GM21723 (cell line): ENCODE measurements around the gene MAP3K20.
"Not testable (repeated sequence)": the region's sequence is repeated elsewhere in the genome, so short reads cannot be mapped to it uniquely, and the experiment has no call there.

Source experiments
- ATAC-seq: cut with Tn5 transposase; IDR thresholded peaks from one replicate; pipeline ENCODE4 v1.9.1; 2021; ENCODE audit warnings: mild to moderate bottlenecking, moderate library complexity; ENCODE audit not compliant: unreplicated experiment

Gene MAP3K20

GRCh38 chr2:173193925-173194324 lies 118.3 kb downstream of the MAP3K20 start:
- ATAC-seq: no peak

GRCh38 chr2:173195100-173195499 lies 119.5 kb downstream of the MAP3K20 start:
- ATAC-seq: no peak

GRCh38 chr2:173196080-173196479 lies 120.4 kb downstream of the MAP3K20 start:
- no peak for ATAC-seq

GRCh38 chr2:173196638-173197037 lies 121.0 kb downstream of the MAP3K20 start:
- no peak for ATAC-seq

GRCh38 chr2:173198327-173198726 lies 122.7 kb downstream of the MAP3K20 start:
- no peak for ATAC-seq

GRCh38 chr2:173199294-173199693 lies 123.6 kb downstream of the MAP3K20 start:
- no peak for ATAC-seq

- ATAC-seq: no peak
Observed at GRCh38 chr2:173202570-173202969, 126.9 kb downstream of the MAP3K20 start.

GRCh38 chr2:173204316-173204715 lies 128.7 kb downstream of the MAP3K20 start:
- ATAC-seq: no peak

- ATAC-seq: no peak
Observed at GRCh38 chr2:173205375-173205774, 129.7 kb downstream of the MAP3K20 start.

- not testable (repeated sequence) for ATAC-seq
Observed at GRCh38 chr2:173207124-173207523, 131.5 kb downstream of the MAP3K20 start.

GRCh38 chr2:173210270-173211196 lies 134.9 kb downstream of the MAP3K20 start:
- peak; percentile 72 for ATAC-seq

- no peak for ATAC-seq
Observed at GRCh38 chr2:173213181-173213580, 137.5 kb downstream of the MAP3K20 start.

GRCh38 chr2:173214213-173214612 lies 138.6 kb downstream of the MAP3K20 start:
- no peak for ATAC-seq

GRCh38 chr2:173215316-173215715 lies 139.7 kb downstream of the MAP3K20 start:
- no peak for ATAC-seq

- no peak for ATAC-seq
Observed at GRCh38 chr2:173216051-173216450, 140.4 kb downstream of the MAP3K20 start.

- no peak for ATAC-seq
Observed at GRCh38 chr2:173216668-173217067, 141.0 kb downstream of the MAP3K20 start.

GRCh38 chr2:173217116-173217840 lies 141.6 kb downstream of the MAP3K20 start:
- ATAC-seq: no peak

GRCh38 chr2:173218326-173219056 lies 142.8 kb downstream of the MAP3K20 start:
- ATAC-seq: no peak

- no peak for ATAC-seq
Observed at GRCh38 chr2:173221132-173221695, 145.6 kb downstream of the MAP3K20 start.

- peak; percentile 87 for ATAC-seq
Observed at GRCh38 chr2:173221937-173222594, 146.4 kb downstream of the MAP3K20 start.
